HG02970 (cell line): ENCODE results near the gene CERS6.
"Not testable (repeated sequence)": the region's sequence is repeated elsewhere in the genome, so short reads cannot be mapped to it uniquely, and the experiment has no call there.

ENCODE experiments used
- ATAC-seq: cut with Tn5 transposase; IDR thresholded peaks from one replicate; pipeline ENCODE4 v1.9.1; 2021; ENCODE audit warnings: mild to moderate bottlenecking, moderate library complexity, moderate number of reproducible peaks; ENCODE audit not compliant: unreplicated experiment, low FRiP score

CERS6 gene

DNA sequence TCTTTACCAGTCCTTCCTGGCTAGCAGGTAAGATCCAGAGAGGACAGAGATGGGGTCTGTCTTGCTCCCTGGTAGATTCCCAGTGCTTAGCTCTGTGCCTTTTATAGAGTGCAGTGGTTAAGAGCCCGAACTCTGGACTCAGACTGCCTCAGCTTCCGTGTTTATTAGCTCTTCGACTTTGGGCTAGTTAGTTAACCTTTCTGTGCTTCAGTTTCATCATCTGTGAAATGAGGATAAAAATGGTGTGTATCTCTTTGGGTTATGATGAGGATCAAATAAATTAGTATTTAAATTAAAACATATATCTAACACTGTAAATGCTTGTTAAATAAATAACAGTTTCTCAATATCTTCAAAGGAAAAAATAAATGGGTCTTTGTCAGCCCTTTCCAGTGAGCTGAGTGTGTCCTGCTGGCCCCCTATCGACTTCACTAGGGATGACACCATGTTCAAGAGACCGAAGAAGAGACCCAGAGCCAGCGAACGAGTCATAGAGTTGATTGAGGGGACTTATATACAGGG, 38.2 kb downstream of the CERS6 start:
- no peak for ATAC-seq

DNA sequence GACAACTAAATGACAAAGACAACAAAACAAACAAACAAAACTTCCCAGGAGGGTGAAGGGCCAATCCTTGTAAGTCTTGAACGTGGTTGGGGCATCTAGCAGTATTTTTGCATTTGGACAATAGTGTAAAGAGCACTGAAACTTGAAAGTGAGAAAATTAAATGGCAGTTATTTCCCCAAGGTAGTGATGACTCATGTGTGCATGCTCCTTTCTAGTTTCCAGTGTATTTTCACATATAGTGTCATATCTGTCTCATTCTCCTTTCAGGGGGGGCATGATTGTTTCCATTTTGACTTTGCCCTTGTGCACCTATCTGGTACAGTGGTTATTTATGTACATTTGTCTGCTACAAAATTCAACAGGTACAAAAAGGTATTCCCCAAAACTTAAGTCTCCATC, 39.5 kb downstream of the CERS6 start:
- peak; percentile 78 for ATAC-seq

DNA sequence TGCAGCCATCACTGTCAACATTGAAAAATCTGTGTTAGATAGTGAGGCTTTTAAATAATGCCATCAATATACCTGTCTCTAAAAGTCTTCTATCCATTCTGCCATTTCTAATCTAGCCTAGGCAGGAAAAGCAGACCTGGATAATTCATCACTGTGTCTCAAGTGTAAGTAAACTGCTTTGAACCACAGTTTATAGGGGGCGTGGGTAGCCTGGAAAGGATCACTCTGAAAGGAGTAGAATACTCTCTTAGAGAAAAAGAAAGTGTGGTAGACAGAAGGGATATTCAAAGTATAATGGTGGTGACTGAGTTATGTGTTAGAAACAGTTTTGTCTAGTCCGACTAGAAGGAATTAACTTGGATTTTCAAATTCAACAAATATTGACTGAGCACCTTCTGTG, 40.8 kb downstream of the CERS6 start:
- no peak for ATAC-seq

DNA sequence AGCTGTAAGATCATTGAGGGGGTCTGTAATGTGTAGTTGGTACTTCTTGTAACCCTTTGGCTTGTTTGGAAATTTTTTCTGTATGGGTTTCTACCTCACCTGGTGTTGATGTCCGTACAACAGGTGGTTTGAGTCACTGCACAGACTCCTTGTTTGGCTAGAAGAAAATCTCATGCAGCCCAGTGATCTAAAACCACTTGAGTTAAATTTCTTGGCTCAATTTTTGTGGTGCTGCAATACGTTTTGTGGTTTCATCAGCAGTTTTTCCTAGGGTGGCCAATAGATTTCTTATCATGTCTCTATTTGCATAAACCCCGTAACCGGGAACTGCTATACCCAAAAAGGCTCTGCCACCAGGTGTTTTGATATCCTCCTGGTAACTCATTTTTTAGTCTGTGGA, 43.4 kb downstream of the CERS6 start:
- ATAC-seq, result no peak

DNA sequence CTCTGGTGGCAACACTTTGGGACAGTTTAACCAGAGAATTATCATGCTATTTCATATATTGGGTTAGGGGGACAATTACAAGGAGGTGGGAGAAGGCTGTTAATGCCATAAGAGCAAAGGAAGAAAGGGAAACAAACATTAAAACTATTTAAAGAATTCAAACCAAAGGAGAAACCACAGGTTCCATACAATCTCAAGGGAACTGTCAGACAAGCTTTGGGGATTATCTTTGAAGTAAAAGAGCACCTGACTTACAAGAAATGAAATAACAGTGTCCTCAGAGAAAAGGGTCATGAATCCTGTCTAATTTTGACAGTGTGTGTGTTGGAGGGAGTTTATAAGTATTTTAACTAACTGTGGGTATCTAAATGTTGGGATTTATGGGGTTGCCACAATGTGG, 44.4 kb downstream of the CERS6 start:
- no peak for ATAC-seq

DNA sequence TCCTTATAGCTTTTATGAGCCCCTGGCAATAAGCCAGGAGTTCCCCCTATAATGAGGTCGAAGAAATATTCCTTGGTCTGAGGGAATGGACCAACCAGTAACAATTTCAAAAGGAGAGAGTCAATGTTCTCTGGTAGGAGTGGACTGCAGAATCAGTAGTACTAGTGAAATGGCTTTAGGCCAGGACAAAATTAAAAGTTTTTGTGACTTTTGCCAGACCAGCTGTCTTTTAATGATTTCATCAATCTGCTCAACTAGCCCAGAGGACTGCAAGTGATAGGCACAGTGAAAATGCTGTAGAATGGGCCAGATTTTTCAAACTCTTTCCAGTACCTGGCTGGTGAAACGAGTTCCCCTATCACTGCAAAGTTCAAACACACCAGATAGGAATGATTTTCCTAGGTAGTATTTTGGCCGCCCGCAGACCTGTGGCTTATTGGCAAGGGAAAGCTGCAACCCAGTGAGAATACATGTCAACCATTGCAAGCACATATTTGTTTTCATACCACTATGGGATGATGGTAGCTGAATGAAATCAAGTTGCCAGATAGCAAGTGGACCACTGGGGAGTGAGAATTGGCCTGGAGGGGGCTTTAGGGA, 45.5 kb downstream of the CERS6 start:
- ATAC-seq, result no peak

DNA sequence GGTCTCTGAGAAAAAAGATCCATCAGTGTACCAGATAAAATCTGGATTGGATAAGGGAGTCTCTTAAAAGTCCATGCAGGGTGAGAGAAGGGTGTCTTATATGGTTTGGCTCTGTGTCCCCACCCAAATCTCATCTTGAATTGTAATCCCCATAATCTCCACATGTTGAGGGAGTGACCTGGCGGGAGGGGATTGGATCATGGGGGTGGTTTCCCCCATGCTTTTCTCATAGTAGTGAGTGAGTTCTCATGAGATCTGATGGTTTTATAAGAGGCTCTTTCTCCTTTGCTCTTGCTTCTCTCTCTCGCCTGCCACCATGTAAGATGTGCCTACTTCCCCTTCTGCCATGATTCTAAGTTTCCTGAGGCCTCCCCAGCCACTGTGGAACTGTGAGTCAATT, 46.8 kb downstream of the CERS6 start:
- not testable (repeated sequence) for ATAC-seq

DNA sequence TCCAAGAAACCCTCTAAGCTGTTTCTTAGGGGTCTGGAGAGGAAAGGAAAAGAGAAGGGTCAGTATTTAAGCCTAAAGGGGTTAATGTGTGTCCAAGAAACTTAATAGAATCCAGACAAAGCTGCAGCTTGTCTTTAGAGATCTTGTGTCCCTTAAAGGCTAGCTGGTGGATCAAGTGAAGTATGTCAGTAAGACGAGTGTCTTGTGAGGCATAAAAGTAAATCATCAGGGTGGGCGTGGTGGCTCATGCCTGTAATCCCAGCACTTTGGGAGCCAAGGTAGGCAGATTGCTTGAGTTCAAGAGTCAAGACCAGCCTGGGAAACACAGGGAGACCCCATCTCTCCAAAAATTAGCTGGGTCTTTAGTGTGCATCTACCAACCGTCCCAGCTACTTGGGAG, 47.8 kb downstream of the CERS6 start:
- ATAC-seq, result no peak

DNA sequence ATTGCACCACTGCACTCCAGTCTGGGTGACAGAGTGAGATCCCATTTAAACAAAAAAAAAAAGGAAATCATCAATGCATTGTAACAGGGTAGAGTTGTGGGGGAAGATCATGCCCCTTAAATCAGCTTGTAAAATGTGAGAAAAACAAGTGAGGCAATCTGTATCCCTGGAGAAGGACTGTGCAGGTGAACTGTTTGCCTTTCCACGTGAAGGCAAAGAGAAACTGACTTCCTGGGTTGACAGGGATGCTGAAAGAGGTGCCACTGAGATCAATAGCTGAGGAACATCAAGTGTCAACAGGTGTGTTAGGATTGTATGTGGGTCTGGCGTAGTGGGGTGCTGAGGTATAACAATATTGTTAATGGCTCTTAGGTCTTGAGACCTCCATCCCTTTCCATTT, 48.3 kb downstream of the CERS6 start:
- ATAC-seq, result no peak

DNA sequence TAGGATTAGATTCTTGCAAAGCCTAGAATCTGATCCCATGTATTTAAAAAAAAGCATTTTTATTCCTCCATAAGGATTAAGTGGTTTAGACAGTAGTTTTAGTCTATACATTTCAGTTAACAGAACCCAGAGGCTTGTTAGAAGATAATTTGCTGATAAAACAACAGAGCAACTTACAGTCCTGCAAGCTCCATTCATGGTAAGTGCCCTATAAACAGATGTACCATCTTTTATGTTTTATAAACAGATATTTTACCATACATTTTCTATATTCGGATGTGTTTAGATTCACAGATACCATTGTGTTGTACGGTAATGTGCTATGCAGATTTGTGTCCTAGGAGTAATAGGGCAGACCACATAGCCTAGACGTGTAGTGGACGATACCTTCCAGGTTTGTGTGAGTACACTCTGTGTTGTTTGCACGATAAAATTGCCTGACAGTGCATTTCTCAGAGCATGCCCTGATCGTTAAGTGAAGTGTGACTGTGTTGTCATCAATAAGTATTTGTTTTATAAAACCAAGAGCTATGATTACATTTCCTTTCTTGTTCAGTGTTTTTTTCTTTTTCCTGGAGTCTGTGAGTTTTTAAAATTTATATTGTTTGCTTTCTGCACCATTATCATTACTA, 54.2 kb downstream of the CERS6 start:
- no peak for ATAC-seq

DNA sequence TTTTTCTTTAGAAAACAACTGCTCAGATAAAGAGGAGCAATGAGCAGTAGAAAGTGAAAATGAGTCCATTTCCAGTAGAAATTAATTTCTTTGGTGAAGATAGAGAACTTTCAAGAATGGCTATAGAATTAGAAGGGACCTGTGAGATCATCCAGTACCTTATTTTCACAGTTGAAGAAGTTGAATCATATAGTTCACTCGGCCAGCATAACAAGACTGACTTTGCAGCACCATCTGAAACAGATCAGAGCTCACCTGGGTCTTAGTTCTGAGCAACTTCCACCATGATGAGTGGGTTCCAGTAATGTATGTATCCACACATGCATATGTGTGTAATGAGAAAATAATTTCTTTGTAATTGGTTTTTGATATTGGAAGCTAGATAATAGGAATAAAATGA, 58.6 kb downstream of the CERS6 start:
- ATAC-seq, result no peak

DNA sequence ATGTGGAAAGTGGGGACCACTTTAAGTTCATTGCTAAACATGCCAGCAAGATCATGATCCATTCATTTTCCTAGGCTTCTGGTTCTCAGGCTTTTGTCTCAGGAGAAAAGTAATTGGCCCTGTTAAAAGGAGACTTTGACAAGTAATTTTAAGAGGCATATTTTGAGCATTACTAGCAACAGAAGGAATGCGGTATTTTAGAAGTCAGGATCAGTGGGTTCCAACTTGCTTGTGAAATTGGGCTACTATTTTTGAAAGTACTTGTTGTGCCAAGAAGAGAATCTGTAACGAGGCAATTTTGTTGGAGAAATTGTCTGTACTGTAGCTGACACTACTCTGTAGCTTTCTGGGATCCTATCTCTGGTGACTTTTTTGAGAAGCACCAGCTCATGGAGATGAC, 59.4 kb downstream of the CERS6 start:
- ATAC-seq, result no peak

DNA sequence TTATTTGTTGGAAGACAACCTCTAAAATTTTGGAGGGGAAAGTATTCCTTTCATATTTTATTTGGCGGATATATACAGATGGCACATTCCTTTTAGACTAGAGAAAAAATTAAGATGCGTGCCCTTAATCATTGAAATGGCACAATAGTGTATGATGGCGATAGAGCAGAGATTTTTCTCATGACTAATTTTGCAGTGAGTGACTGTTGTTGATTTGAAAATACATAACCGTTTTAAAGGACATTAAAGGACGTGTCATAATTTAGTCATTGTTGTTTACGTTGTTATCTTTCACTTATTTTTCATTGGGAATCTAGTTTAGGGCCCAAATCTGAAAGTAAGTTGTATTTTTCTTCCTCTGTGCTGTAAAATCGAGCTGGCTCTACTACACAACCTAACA, 61.7 kb downstream of the CERS6 start:
- no peak for ATAC-seq

DNA sequence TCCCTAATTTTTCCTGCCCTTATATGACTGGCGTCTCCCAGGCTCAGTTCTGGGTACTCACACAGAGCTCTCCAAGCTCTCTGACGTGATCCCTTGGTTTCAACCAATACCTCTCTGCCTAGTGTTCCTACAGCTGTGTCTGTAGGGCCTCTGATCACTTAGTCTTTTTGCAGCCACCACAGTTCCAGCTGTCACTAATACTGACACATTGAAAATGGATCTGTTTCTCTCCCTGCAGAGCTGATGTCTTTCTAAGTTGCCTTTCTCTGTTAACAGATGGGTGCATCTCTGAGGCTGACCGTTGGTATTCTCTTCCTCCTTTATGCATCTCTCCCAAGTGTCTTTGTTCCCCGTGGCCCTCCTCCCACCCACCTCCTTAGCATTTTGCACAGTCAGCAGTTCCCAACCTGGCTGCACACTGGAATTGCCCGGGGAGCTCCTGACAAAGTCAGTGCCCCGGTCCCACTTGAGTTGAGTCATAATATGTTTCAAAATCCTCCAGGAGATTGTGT, 62.5 kb downstream of the CERS6 start:
- no peak for ATAC-seq

DNA sequence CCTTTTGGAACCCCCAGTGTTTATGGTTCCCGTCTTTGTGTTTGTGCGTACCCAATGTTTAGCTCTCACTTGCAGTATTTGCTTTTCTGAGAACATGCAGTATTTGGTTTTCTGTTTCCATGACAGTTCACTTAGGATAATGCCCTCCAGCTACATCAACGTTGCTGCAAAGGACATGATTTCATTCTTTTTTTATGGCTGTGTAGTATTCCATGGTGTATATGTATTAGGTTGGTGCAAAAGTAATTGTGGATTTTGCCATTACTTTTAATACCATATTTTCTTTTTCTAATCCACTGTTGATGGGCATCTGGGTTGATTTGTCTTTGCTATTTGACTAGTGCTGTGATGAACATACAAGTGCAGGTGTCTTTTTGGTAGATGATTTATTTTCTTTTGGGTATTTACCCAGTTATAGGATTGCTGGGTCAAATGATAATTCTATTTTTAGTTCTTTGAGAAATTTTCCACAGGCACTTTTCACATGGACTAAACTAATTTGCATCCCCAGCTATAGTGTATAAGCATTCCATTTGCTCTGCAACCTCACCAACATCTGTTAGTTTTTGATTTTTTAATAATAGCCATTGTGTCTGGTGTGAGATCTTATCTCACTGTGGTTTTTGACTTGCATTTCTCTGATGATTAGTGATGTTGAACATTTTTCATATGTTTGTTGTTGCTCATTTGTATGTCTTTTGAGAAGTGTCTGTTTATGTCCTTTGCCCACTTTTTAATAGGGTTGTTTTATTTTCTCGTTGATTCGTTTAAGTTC, 63.6 kb downstream of the CERS6 start:
- ATAC-seq, result no peak

DNA sequence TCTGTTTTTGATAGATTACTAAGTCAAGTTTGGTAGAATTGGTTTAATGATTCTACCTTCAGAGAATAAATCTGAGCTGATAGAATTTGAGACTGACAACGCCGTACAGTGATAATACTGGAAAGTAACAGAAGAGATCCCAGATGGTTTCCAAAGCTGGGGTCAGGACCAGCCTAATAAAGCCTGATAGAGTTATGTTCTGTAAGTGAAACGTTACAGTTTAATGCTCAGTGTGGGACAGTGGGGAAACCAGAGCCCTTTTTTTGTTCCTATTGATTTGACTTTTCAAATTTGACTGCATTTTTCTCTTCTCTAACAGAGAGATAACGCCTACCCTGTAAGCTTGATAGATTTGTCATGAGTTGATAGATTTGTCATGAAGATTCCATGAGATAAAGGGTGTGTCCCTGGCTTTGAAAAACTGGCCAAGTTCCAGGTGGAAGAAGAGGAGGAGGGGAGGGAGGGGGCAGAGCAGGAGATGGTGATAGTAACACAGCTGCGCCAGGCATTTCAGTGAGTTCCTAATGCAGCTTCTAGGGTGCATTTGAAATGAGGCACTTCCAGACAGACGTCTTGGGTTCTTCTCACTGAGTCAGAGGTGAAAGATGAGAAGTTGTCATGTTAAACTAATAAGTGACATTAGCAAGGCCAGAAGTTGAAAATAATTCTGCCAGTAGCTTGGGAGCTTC, 65.1 kb downstream of the CERS6 start:
- ATAC-seq, result no peak

DNA sequence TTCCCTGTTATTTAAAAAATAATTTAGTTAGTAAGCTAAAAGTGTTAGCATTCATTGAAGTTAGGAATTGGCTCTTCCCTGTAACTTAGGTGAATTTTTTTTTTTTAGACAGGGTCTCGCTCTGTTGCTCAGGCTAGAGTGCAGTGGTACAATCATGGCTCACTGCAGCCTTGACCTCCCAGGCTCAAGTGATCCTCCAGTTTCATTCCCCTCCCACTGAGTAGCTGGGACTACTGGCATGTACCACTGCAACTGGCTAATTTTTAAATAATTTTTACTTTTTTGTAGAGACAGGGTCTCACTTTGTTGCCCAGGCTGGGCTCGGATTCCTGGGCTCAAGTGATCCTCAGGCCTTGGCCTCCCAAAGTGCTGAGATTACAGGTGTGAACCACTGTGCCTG, 66.4 kb downstream of the CERS6 start:
- ATAC-seq, result no peak

DNA sequence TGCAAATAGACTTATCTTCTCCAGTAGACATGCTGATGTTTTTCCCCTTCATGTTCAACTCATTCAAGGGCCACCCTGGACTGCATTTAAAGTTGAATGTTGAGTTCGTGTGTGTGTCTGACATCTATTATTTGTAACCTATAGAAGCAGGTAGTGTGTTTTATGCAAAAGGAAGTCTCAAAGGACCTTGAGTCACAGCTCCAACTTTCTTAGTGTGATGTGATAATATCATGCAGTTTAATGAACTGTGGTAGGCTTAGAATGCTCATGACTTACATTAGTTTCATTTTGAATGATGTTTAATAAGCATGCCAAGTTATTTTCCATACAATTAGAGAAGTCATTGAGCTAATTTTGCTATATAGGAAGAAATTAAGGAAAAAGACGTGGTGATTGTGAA, 67.9 kb downstream of the CERS6 start:
- ATAC-seq, result no peak

DNA sequence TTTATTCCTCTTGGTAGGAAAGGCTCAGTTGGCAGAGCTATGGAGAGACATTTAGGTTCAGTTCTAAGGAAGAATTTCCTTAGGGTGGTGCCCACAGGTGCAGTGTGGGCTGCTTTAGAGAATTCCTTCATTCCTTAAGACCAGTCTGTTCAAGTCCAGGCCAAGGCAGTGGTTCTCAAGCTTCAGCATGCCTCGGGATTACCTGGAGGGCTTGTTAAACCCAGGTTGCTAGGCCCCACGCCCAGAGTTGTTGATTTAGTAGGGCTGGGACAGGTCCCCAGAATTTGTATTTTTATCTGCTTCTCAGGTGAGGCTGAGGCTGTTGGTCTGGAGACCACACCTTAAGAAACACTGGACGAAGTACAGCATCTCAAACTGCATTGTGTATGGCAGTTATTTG, 68.9 kb downstream of the CERS6 start:
- no peak for ATAC-seq

DNA sequence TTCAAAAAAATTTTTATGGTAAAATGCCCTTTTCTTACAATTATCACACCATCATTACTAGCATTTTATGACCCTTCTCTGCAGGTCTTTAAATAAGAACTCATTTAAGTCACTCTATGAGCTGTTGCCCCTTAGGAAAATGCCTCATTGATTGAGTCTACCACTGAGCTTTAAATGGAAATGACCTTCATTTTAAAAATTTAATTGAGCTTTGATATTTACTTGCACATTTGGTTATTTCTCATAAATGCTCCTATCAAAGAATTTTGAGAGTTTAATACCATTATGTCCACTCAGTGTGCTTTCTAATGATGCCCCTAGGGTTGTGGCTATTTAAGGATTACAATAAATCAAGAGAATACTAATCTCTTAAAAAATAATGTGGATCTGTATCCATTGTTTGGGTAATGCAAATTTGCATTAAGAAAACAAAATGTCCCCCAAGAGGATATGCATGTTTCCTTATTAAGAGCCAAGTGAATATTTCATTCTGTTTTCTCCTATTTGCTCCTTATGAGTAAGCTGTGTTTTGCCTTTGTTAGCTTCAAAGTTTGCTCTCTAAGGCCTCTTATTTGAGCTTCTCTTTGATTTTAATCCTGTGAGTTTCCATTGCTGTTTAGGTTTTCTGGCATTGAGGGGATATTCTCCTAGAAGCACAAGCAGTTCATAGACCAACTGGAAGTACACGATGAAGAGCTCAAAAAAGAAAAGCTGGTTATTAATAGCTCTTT, 69.8 kb downstream of the CERS6 start:
- ATAC-seq, result no peak
